Heart left ventricle (tissue), 16 donors: ENCODE measurements around the gene SLC6A2. TPM values are rescaled to one million over a fixed set of nuclear protein-coding genes. Genes with fewer than 3 reads are reported as not detected.

Experiments used
- ATAC-seq, 4 donors: fragments of 200-7000 bp; cut with Tn5 transposase; one replicate each; pipeline ENCODE4 v1.9.1; 2020 to 2022; ENCODE audit warnings: moderate library complexity in 4 of 4, mild to moderate bottlenecking in 3 of 4, moderate number of reproducible peaks in 1 of 4
- DNase-seq, 5 donors: peaks; one replicate each; pipeline ENCODE4 v3.0.0-alpha.2; 2020
- H3K27ac ChIP-seq, 12 donors: fragments of 200-600 bp; sonication (generic) in 4 of 12; one replicate each; pipeline versions ENCODE4 v1.5.0 to v1.8.0; 2016 to 2022; ENCODE audit warnings: mild to moderate bottlenecking in 2 of 12
- H3K27me3 ChIP-seq, 9 donors: fragments of 200-600 bp; sonication (generic) in 2 of 9; one replicate each; pipeline versions ENCODE4 v1.5.1 to v1.8.0; 2016 to 2022; ENCODE audit warnings: mild to moderate bottlenecking in 3 of 9
- H3K36me3 ChIP-seq, 9 donors: fragments of 200-600 bp; sonication (generic) in 2 of 9; one replicate each; pipeline versions ENCODE4 v1.5.0 to v1.8.0; 2018 to 2022; ENCODE audit warnings: mild to moderate bottlenecking in 2 of 9
- H3K4me1 ChIP-seq, 12 donors: fragments of 200-600 bp; sonication (generic) in 4 of 12; one replicate each; pipeline versions ENCODE4 v1.5.0 to v1.8.0; 2016 to 2022; ENCODE audit warnings: mild to moderate bottlenecking in 3 of 12
- H3K4me3 ChIP-seq, 12 donors: fragments of 200-600 bp; sonication (generic) in 4 of 12; one replicate each; pipeline versions ENCODE4 v1.5.0 to v1.8.0; 2017 to 2022; ENCODE audit warnings: mild to moderate bottlenecking in 9 of 12, moderate library complexity in 4 of 12
- H3K9me3 ChIP-seq, 12 donors: fragments of 200-600 bp; sonication (generic) in 4 of 12; one replicate each; pipeline versions ENCODE4 v1.5.0 to v1.8.0; 2016 to 2022; ENCODE audit warnings: mild to moderate bottlenecking in 1 of 12
- CTCF ChIP-seq, 12 donors: fragments of 200-600 bp; sonication (generic) in 4 of 12; IDR thresholded peaks; one replicate each; pipeline versions ENCODE4 v1.5.0 to v1.8.0; 2018 to 2022; ENCODE audit warnings: antibody characterized with exemption in 12 of 12, mild to moderate bottlenecking in 5 of 12
- POLR2A ChIP-seq, 2 donors: fragments of 450-650 bp; IDR thresholded peaks; one replicate each; pipeline ENCODE4 v1.6.1; 2017; ENCODE audit warnings: antibody characterized with exemption in 2 of 2, mild to moderate bottlenecking in 2 of 2, moderate library complexity in 2 of 2
- WGBS, 4 donors: extraction: QIAGEN DNeasy Blood & Tissue Kit in 2 of 4; methylation state at CpG; one replicate each; pipeline versions ENCODE4 v1.1.5 to v1.1.7; 2013 to 2018; 5-methylcytosine and 5-hydroxymethylcytosine counted together
- intact Hi-C, 10 donors: fragments of 100-400 bp; cut with DNase I; formaldehyde crosslinking; loops; one replicate each; pipeline versions ENCODE4 v1.11.1 to v1.14.2; 2022
- polyA plus RNA-seq, 2 donors: library from polyadenylated mRNA; stranded (reverse); fragments of 200-250 nt; gene quantifications; one replicate each; pipeline ENCODE4 v1.2.3, GENCODE V29; 2013
- total RNA-seq, 9 donors: library from RNA; depleted of rRNA in 2 of 9; stranded (reverse); fragments of >200 nt in 2 of 9; fragmentation: NEBNext Ultra II Directional in 3 of 9; extraction: Animal tissue kit (Norgen Biotek cat#: 25700) in 3 of 9; gene quantifications; one replicate each; pipeline versions ENCODE4 v1.1.0 to v1.2.4, GENCODE V29; 2016 to 2023
- donor health status: ischemic (EF 13 %, LVEDD 7.1; RV severe dilation, severe dysfunction).
- donor health status: healthy with polysubstance abuse.
- donor health status: DM: no; HTN: yes; CAD: no.
- donor health status: DM: no; HTN: no; CAD: no.
- donor health status: ischemic (EF 25% LVEDD 6.9; RV normal size, moderate dysfunction).
- donor health status: ischemic (EF 25% LVEDD 5.7; RV mildly dilated, moderate dysfunction).
- donor health status: healthy.
- donor health status: DM: yes; HTN: yes; CAD: no.
- donor health status: ischemic (EF 35%, LVEDD 5.7; RV mildly dilated, moderate dysfunction).
- donor health status: nonischemic (EF 11% LVEDD 7.7; RV severe dilation, severe dysfunction).
- donor health status: DM: yes; HTN: yes; CAD: no.
- donor health status: PGD.
- donor health status: ischemic (EF 29% LVEDD 5.4; RV normal size, mild dysfunction).
- donor health status: nonischemic (EF 23%, LVEDD 6.1; RV moderate dilation, normal function).

Gene SLC6A2
- total and polyA plus RNA-seq, 11 donors: 0.18 TPM; not detected in 10

- H3K27me3 ChIP-seq: peaks cover 0 to 30% (median 7%) of the 10 kb centered on the region in 9 donors
- intact Hi-C loops: loop anchor here in 9 of 10 donors (10.0 kb wide), 3 partner anchors 162 to 1762 kb away; no protein-coding TSS in a partner anchor
- no peaks in the 10 kb centered on the region for H3K36me3 ChIP-seq
- H3K4me3 ChIP-seq: no peak overlapping the region
- H3K27ac ChIP-seq: no peak overlapping the region
- TF ChIP-seq POLR2A (IDR thresholded peaks at IDR 0.05): no peak
- no peak for TF ChIP-seq CTCF (IDR thresholded peaks at IDR 0.05)
- no peaks in the 10 kb centered on the region for H3K9me3 ChIP-seq
- 28 to 70% (median 48%) methylated on average over 1 of the region's 1 CpG for WGBS, 4 donors
- H3K4me1 ChIP-seq: no peaks in the 10 kb centered on the region
- DNase-seq (peak in 1 of 5 donors; percentile 46), ATAC-seq (no peak)
Measured at GRCh38 chr16:55706739-55707384, 51.1 kb downstream of the SLC6A2 start.

GRCh38 chr16:55709801-55710200 lies 54.0 kb downstream of the SLC6A2 start:
- intact Hi-C loops: loop anchor here in 9 of 10 donors (10.0 kb wide), 4 partner anchors 165 to 1765 kb away; no protein-coding TSS in a partner anchor
- peaks cover 0 to 39% (median 9%) of the 10 kb centered on the region in 9 donors for H3K27me3 ChIP-seq
- no peaks in the 10 kb centered on the region for H3K9me3 ChIP-seq
- H3K4me1 ChIP-seq: no peaks in the 10 kb centered on the region
- TF ChIP-seq CTCF (IDR thresholded peaks at IDR 0.05): no peak
- no peak for TF ChIP-seq POLR2A (IDR thresholded peaks at IDR 0.05)
- H3K4me3 ChIP-seq: no peak overlapping the region
- ATAC-seq (no peak), DNase-seq (no peak)
- no peak overlapping the region for H3K27ac ChIP-seq
- WGBS, 4 donors: 57 to 75% (median 66%) methylated on average over 4 to 5 of the region's 5 CpGs
- no peaks in the 10 kb centered on the region for H3K36me3 ChIP-seq

GRCh38 chr16:55710466-55710865 lies 54.7 kb downstream of the SLC6A2 start:
- Histone ChIP-seq H3K27me3 (peaks cover 0 to 39% (median 9%) of the 10 kb centered on the region in 9 donors), H3K36me3 (no peaks in the 10 kb centered on the region), H3K4me3 (no peak overlapping the region), H3K27ac (no peak overlapping the region), H3K4me1 (no peaks in the 10 kb centered on the region), H3K9me3 (no peaks in the 10 kb centered on the region)
- WGBS, 4 donors: 17 to 38% (median 32%) methylated on average over 2 of the region's 2 CpGs
- no peak for ATAC-seq
- DNase-seq: no peak
- TF ChIP-seq CTCF (IDR thresholded peaks at IDR 0.05): no peak
- TF ChIP-seq POLR2A (IDR thresholded peaks at IDR 0.05): no peak
- intact Hi-C loops: loop anchor here in 2 of 10 donors (10.0 kb wide), 1 partner anchor 604 kb away; no protein-coding TSS in a partner anchor

- TF ChIP-seq POLR2A (IDR thresholded peaks at IDR 0.05) (no peak), CTCF (IDR thresholded peaks at IDR 0.05) (peak; percentile 51 to 83 (median 68))
- Histone ChIP-seq H3K27ac (no peak overlapping the region), H3K4me1 (no peaks in the 10 kb centered on the region), H3K27me3 (peaks cover 0 to 46% (median 9%) of the 10 kb centered on the region in 9 donors), H3K9me3 (no peaks in the 10 kb centered on the region), H3K4me3 (no peak overlapping the region), H3K36me3 (no peaks in the 10 kb centered on the region)
- ATAC-seq: peak in 3 of 4 donors; percentile 63 to 79 (median 72)
- intact Hi-C loops: loop anchor here (1.0 to 10.0 kb wide), 5 partner anchors 129 to 603 kb away; no protein-coding TSS in a partner anchor
- DNase-seq: peak in 4 of 5 donors; percentile 49 to 72 (median 54)
- WGBS, 4 donors: 25 to 28% (median 27%) methylated on average over 10 of the region's 10 CpGs
Measured at GRCh38 chr16:55711959-55712876, 56.4 kb downstream of the SLC6A2 start.
